H9 (cell line): ENCODE measurements around the gene ZNF444. TPM values are rescaled to one million over a fixed set of nuclear protein-coding genes. Genes with fewer than 3 reads are reported as not detected.

Experiments used
- DNase-seq: peaks from one replicate; pipeline ENCODE4 v3.0.0-alpha.2; 2017
- H2AFZ ChIP-seq: one replicate; pipeline ENCODE4 v1.6.1; 2013; ENCODE audit warnings: mild to moderate bottlenecking, low read length, control low read depth, moderate library complexity
- H2AK5ac ChIP-seq: 2 replicates; pipeline ENCODE4 v1.6.1; 2013; ENCODE audit warnings: low read length, control low read depth, mixed read lengths; ENCODE audit not compliant: insufficient read length
- H2BK120ac ChIP-seq: one replicate; pipeline ENCODE4 v1.6.1; 2013; ENCODE audit warnings: low read depth, mild to moderate bottlenecking, low read length, control low read depth, inconsistent platforms; ENCODE audit not compliant: poor library complexity, severe bottlenecking
- H2BK12ac ChIP-seq: 2 replicates; pipeline ENCODE4 v1.6.1; 2013; ENCODE audit warnings: low read length, control low read depth, mixed read lengths, low read depth; ENCODE audit not compliant: insufficient read length
- H2BK15ac ChIP-seq: 2 replicates; pipeline ENCODE4 v1.6.1; 2013; ENCODE audit warnings: low read depth, low read length, control low read depth
- H2BK20ac ChIP-seq: one replicate; pipeline ENCODE4 v1.6.1; 2013; ENCODE audit warnings: low read depth, mild to moderate bottlenecking, low read length, control low read depth, inconsistent platforms; ENCODE audit not compliant: poor library complexity, severe bottlenecking
- H2BK5ac ChIP-seq: 2 replicates; pipeline ENCODE4 v1.6.1; 2013; ENCODE audit warnings: low read length, control low read depth, mixed read lengths; ENCODE audit not compliant: insufficient read length
- H3K14ac ChIP-seq: 2 replicates; pipeline ENCODE4 v1.6.1; 2013; ENCODE audit warnings: low read length, control low read depth; ENCODE audit not compliant: insufficient read depth
- H3K18ac ChIP-seq: 2 replicates; pipeline ENCODE4 v1.6.1; 2013; ENCODE audit warnings: low read depth, mild to moderate bottlenecking, mixed read lengths, low read length, control low read depth; ENCODE audit not compliant: insufficient read length
- H3K23ac ChIP-seq: 2 replicates; pipeline ENCODE4 v1.6.1; 2013; ENCODE audit warnings: low read length, control low read depth, mixed read lengths, low read depth; ENCODE audit not compliant: insufficient read length
- H3K23me2 ChIP-seq: 2 replicates; pipeline ENCODE4 v1.6.1; 2013; ENCODE audit warnings: low read depth, mild to moderate bottlenecking, mixed read lengths, low read length, control low read depth; ENCODE audit not compliant: insufficient read length, poor library complexity, severe bottlenecking
- H3K27ac ChIP-seq: 2 replicates; pipeline ENCODE4 v1.5.1; 2013; ENCODE audit warnings: low read length, control low read depth, mixed read lengths, low read depth; ENCODE audit not compliant: insufficient read length
- H3K27me3 ChIP-seq: 2 replicates; pipeline ENCODE4 v1.6.1; 2013; ENCODE audit warnings: low read length, control low read depth, inconsistent platforms; ENCODE audit not compliant: insufficient read depth
- H3K4ac ChIP-seq: 2 replicates; pipeline ENCODE4 v1.6.1; 2013; ENCODE audit warnings: low read depth, mild to moderate bottlenecking, control low read depth, inconsistent platforms, low read length, moderate library complexity
- H3K4me1 ChIP-seq: 2 replicates; pipeline ENCODE4 v1.6.1; 2013; ENCODE audit warnings: low read length, control low read depth, inconsistent platforms; ENCODE audit not compliant: insufficient read depth
- H3K4me2 ChIP-seq: 2 replicates; pipeline ENCODE4 v1.6.1; 2013; ENCODE audit warnings: low read length, control low read depth, mixed read lengths; ENCODE audit not compliant: insufficient read length, insufficient read depth
- H3K56ac ChIP-seq: 2 replicates; pipeline ENCODE4 v1.6.1; 2013; ENCODE audit warnings: low read depth, mild to moderate bottlenecking, mixed read lengths, low read length, control low read depth; ENCODE audit not compliant: insufficient read length
- H3K79me1 ChIP-seq: 2 replicates; pipeline ENCODE4 v1.6.1; 2013; ENCODE audit warnings: low read depth, mild to moderate bottlenecking, moderate library complexity, low read length, control low read depth, inconsistent platforms; ENCODE audit not compliant: insufficient read depth, poor library complexity, severe bottlenecking
- H3K79me2 ChIP-seq: 2 replicates; pipeline ENCODE4 v1.6.1; 2013; ENCODE audit warnings: low read length, control low read depth, inconsistent platforms; ENCODE audit not compliant: insufficient read depth
- H3K9ac ChIP-seq: 2 replicates; pipeline ENCODE4 v1.6.1; 2013; ENCODE audit warnings: low read length, control low read depth, mixed read lengths; ENCODE audit not compliant: insufficient read length; ENCODE audit errors: extremely low read depth
- H3K9me3 ChIP-seq: one replicate; pipeline ENCODE4 v1.6.1; 2013; ENCODE audit warnings: low read depth, low read length, inconsistent platforms; ENCODE audit not compliant: control insufficient read depth
- H3T11ph ChIP-seq: one replicate; pipeline ENCODE4 v1.6.1; 2013; ENCODE audit warnings: mild to moderate bottlenecking, low read length, control low read depth, inconsistent platforms
- H4K20me1 ChIP-seq: one replicate; pipeline ENCODE4 v1.6.1; 2013; ENCODE audit not compliant: control insufficient read depth, insufficient read length, insufficient read depth
- H4K5ac ChIP-seq: 2 replicates; pipeline ENCODE4 v1.6.1; 2013; ENCODE audit warnings: low read depth, mild to moderate bottlenecking, mixed read lengths, low read length, control low read depth; ENCODE audit not compliant: insufficient read length
- H4K8ac ChIP-seq: replicated peaks from 2 replicates; pipeline ENCODE4 v1.6.1; 2013; ENCODE audit warnings: low read length, control low read depth, mixed read lengths, low read depth; ENCODE audit not compliant: insufficient read length
- H4K91ac ChIP-seq: 2 replicates; pipeline ENCODE4 v1.6.1; 2013; ENCODE audit warnings: low read depth, mild to moderate bottlenecking, moderate library complexity, mixed read lengths, low read length, control low read depth; ENCODE audit not compliant: insufficient read length
- H3K27ac Mint-ChIP-seq, 3 experiments: 2 replicates in 2 of 3; 3 replicates in 1 of 3; pipeline ENCODE4 v1.8.0; 2020 to 2021; ENCODE audit warnings: mixed read lengths in 3 of 3, mild to moderate bottlenecking in 1 of 3, moderate library complexity in 1 of 3
- H3K27me3 Mint-ChIP-seq: 2 replicates; pipeline ENCODE4 v1.8.0; 2021; ENCODE audit warnings: low read depth, mild to moderate bottlenecking, moderate library complexity, mixed read lengths
- H3K36me3 Mint-ChIP-seq, 3 experiments: 2 replicates in 2 of 3; 3 replicates in 1 of 3; pipeline ENCODE4 v1.8.0; 2020 to 2021; ENCODE audit warnings: low read depth in 3 of 3, mixed read lengths in 3 of 3; ENCODE audit not compliant: insufficient read depth in 1 of 3
- H3K4me1 Mint-ChIP-seq, 2 experiments: 2 replicates each; pipeline ENCODE4 v1.8.0; 2020; ENCODE audit warnings: mixed read lengths in 2 of 2
- H3K4me3 Mint-ChIP-seq, 2 experiments: 2 replicates in 1 of 2; 3 replicates in 1 of 2; pipeline ENCODE4 v1.8.0; 2020 to 2021; ENCODE audit warnings: mild to moderate bottlenecking in 2 of 2, mixed read lengths in 2 of 2, moderate library complexity in 1 of 2
- H3K9me3 Mint-ChIP-seq, 2 experiments: 2 replicates in 1 of 2; 3 replicates in 1 of 2; pipeline ENCODE4 v1.8.0; 2020; ENCODE audit warnings: mild to moderate bottlenecking in 2 of 2, mixed read lengths in 2 of 2, moderate library complexity in 1 of 2
- WGBS: extraction: QIAGEN DNeasy Blood & Tissue Kit; methylation state at CpG from one replicate; pipeline ENCODE4 v1.1.7; 2013; ENCODE audit warnings: missing lambda C conversion rate, low lambda C conversion rate, mixed read lengths; ENCODE audit not compliant: insufficient read length; ENCODE audit errors: extremely low coverage; 5-methylcytosine and 5-hydroxymethylcytosine counted together
- total RNA-seq: library from RNA; stranded (reverse); gene quantifications from 2 replicates; pipeline ENCODE4 v1.2.1, GENCODE V29; 2021
- TF ChIP-seq, protein P1 (sequence below): fragments of 200-600 bp; sonication (generic); conservative IDR thresholded peaks from 3 replicates; pipeline ENCODE4 v1.8.0; 2021; ENCODE audit warnings: antibody characterized with exemption, mild to moderate bottlenecking

ZNF444 gene
- total RNA-seq, 1 experiment from 2014 or later: 49.7 TPM

DNA sequence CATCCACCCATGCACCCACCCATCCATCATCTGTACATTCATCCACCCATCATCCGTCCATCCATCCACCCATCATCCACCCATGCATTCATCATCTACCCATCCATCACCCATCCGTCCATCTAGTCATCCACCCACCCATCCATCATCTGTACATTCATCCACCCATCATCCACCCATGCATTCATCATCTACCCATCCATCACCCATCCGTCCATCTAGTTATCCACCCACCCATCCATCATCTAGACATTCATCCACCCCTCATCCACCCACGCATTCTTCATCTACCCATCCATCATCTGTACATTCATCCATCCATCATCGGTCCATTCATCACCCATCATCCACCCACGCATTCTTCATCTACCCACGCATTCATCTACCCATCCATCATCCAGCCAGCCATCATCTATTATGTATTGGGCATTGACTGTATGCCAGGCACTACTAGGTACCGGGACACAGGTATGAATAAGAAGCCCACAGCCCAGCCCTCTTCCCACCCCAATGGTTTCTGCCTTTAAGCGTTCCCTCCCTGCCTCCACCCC lies 18.0 kb downstream of the ZNF444 start:
- Histone ChIP-seq H3K18ac (no peak overlapping the region), H3K23me2 (no peaks in the 10 kb centered on the region), H3T11ph (no peak overlapping the region), H4K91ac (no peak overlapping the region), H3K79me2 (no peaks in the 10 kb centered on the region), H3K4ac (no peak overlapping the region), H3K9ac (no peak overlapping the region), H2BK12ac (no peak overlapping the region), H2AK5ac (no peak overlapping the region), H3K4me2 (no peak overlapping the region), H2BK20ac (no peak overlapping the region), H2BK5ac (no peak overlapping the region), H3K9me3 (no peaks in the 10 kb centered on the region), H3K27ac (no peak overlapping the region), H2AFZ (no peak overlapping the region), H4K5ac (no peak overlapping the region), H3K4me1 (no peaks in the 10 kb centered on the region), H3K23ac (no peak overlapping the region), H3K27me3 (no peaks in the 10 kb centered on the region), H3K79me1 (no peaks in the 10 kb centered on the region), H2BK15ac (no peak overlapping the region), H2BK120ac (no peak overlapping the region), H3K56ac (no peak overlapping the region), H4K8ac (no peak overlapping the region), H4K20me1 (no peaks in the 10 kb centered on the region), H3K14ac (no peak overlapping the region)
- Mint-ChIP-seq H3K4me3 (no peak overlapping the region), H3K4me1 (0 out of 4 replicates have a peak, but pooled peaks cover 0 to 2% of the 10 kb centered on the region in 2 experiments), H3K9me3 (no peaks in the 10 kb centered on the region; a peak in 1 of 5 replicates), H3K27me3 (no peaks in the 10 kb centered on the region), H3K27ac (no peak overlapping the region), H3K36me3 (peaks cover 21 to 27% (median 24%) of the 10 kb centered on the region in 3 experiments)
- no peak for DNase-seq
- TF ChIP-seq, protein P1, sequence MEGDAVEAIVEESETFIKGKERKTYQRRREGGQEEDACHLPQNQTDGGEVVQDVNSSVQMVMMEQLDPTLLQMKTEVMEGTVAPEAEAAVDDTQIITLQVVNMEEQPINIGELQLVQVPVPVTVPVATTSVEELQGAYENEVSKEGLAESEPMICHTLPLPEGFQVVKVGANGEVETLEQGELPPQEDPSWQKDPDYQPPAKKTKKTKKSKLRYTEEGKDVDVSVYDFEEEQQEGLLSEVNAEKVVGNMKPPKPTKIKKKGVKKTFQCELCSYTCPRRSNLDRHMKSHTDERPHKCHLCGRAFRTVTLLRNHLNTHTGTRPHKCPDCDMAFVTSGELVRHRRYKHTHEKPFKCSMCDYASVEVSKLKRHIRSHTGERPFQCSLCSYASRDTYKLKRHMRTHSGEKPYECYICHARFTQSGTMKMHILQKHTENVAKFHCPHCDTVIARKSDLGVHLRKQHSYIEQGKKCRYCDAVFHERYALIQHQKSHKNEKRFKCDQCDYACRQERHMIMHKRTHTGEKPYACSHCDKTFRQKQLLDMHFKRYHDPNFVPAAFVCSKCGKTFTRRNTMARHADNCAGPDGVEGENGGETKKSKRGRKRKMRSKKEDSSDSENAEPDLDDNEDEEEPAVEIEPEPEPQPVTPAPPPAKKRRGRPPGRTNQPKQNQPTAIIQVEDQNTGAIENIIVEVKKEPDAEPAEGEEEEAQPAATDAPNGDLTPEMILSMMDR: no peak
- WGBS: 100% methylated on average over 5 of the region's 9 CpGs
